CD8-positive, alpha-beta memory T cell (primary cell): ENCODE data around the gene CHST11. TPM values are rescaled to one million over a fixed set of nuclear protein-coding genes. Genes with fewer than 3 reads are reported as not detected.
"Not testable (repeated sequence)": the region's sequence is repeated elsewhere in the genome, so short reads cannot be mapped to it uniquely, and the experiment has no call there.

Source experiments
- CTCF ChIA-PET: fragments of 350-600 bp; sonication (Branson Sonifier 250); formaldehyde crosslinking; loops from one replicate; lab custom pipeline; 2021; ENCODE audit warnings: antibody characterized with exemption; lab: Charles Lee
- POLR2A ChIA-PET: fragments of 350-600 bp; sonication (Branson Sonifier 250); formaldehyde crosslinking; loops from one replicate; lab custom pipeline; 2021; ENCODE audit warnings: antibody characterized with exemption; lab: Charles Lee
- DNase-seq, 5 donors: peaks; one replicate each; pipeline versions ENCODE4 v3.0.0 to v3.0.0-alpha.2; 2020 to 2022; ENCODE audit warnings: mixed read lengths in 1 of 5
- H3K27ac ChIP-seq: one replicate; pipeline ENCODE4 v1.7.0; 2013; ENCODE audit warnings: low read depth, mild to moderate bottlenecking, low read length, moderate library complexity
- H3K27me3 ChIP-seq: 2 replicates; pipeline ENCODE4 v1.7.0; 2013; ENCODE audit warnings: low read length, mild to moderate bottlenecking; ENCODE audit not compliant: insufficient read depth, poor library complexity, severe bottlenecking
- H3K36me3 ChIP-seq: 2 replicates; pipeline ENCODE4 v1.7.0; 2013; ENCODE audit warnings: mild to moderate bottlenecking, low read length, moderate library complexity; ENCODE audit not compliant: insufficient read depth
- H3K4me1 ChIP-seq: 2 replicates; pipeline ENCODE4 v1.7.0; 2013; ENCODE audit warnings: mild to moderate bottlenecking, low read length, moderate library complexity; ENCODE audit not compliant: insufficient read depth
- H3K4me3 ChIP-seq: 2 replicates; pipeline ENCODE4 v1.7.0; 2013; ENCODE audit warnings: mild to moderate bottlenecking, low read length
- H3K9me3 ChIP-seq: 2 replicates; pipeline ENCODE4 v1.7.0; 2013; ENCODE audit warnings: mild to moderate bottlenecking, low read length
- H3K27ac Mint-ChIP-seq, 8 donors: one replicate each; pipeline ENCODE4 v1.8.0; 2020 to 2021; ENCODE audit warnings: mixed read lengths in 8 of 8, mild to moderate bottlenecking in 6 of 8, inconsistent platforms in 3 of 8, moderate library complexity in 3 of 8
- H3K27me3 Mint-ChIP-seq, 2 donors: one replicate each; pipeline ENCODE4 v1.8.0; 2020 to 2021; ENCODE audit warnings: mixed read lengths in 2 of 2, mild to moderate bottlenecking in 1 of 2, moderate library complexity in 1 of 2
- H3K36me3 Mint-ChIP-seq, 3 donors: one replicate each; pipeline ENCODE4 v1.8.0; 2020 to 2021; ENCODE audit warnings: mixed read lengths in 3 of 3, inconsistent platforms in 1 of 3, mild to moderate bottlenecking in 1 of 3
- H3K4me1 Mint-ChIP-seq, 3 donors: one replicate each; pipeline ENCODE4 v1.8.0; 2020 to 2021; ENCODE audit warnings: mixed read lengths in 3 of 3, inconsistent platforms in 1 of 3, mild to moderate bottlenecking in 1 of 3
- H3K4me3 Mint-ChIP-seq, 7 donors: one replicate each; pipeline ENCODE4 v1.8.0; 2020 to 2021; ENCODE audit warnings: mixed read lengths in 7 of 7, mild to moderate bottlenecking in 6 of 7, moderate library complexity in 4 of 7, inconsistent platforms in 2 of 7
- H3K9me3 Mint-ChIP-seq, 5 donors: one replicate each; pipeline ENCODE4 v1.8.0; 2020 to 2022; ENCODE audit warnings: mixed read lengths in 5 of 5, mild to moderate bottlenecking in 3 of 5, moderate library complexity in 2 of 5, inconsistent platforms in 1 of 5
- polyA plus RNA-seq: library from polyadenylated mRNA; unstranded; fragments of 300-500 nt; fragmentation: Illumina TruSeq; gene quantifications from one replicate; pipeline ENCODE4 v1.2.3, GENCODE V29; 2021
- total RNA-seq, 2 experiments: library from RNA; stranded (reverse); gene quantifications; one replicate each; pipeline ENCODE4 v1.2.3, GENCODE V29; 2021

Gene CHST11
- total and polyA plus RNA-seq, 3 experiments from 2014 or later = 47.8 to 76.8 (median 51.5) TPM

- H3K27ac ChIP-seq = no peak overlapping the region
- CTCF ChIA-PET = interaction anchor here (2.2 kb wide), 1 partner anchor 14 kb away, joined by 9 read pairs; no protein-coding TSS in a partner anchor
These were observed 348.4 kb downstream of the CHST11 start for GRCh38 chr12:104805186-104805585.

GRCh38 chr12:104806194-104806593 lies 349.4 kb downstream of the CHST11 start:
- H3K36me3 ChIP-seq, H3K9me3 ChIP-seq, H3K4me1 Mint-ChIP-seq, H3K36me3 Mint-ChIP-seq, H3K27me3 Mint-ChIP-seq, CTCF ChIA-PET, H3K27me3 ChIP-seq, H3K9me3 Mint-ChIP-seq, H3K27ac ChIP-seq, H3K4me3 Mint-ChIP-seq, H3K27ac Mint-ChIP-seq, H3K4me1 ChIP-seq, DNase-seq, H3K4me3 ChIP-seq, POLR2A ChIA-PET: not testable (repeated sequence)

More at GRCh38 chr12:104805186-104805585, 348.4 kb downstream of the CHST11 start:
- POLR2A ChIA-PET = no interaction called here
- no peaks in the 10 kb centered on the region for H3K36me3 ChIP-seq
- Mint-ChIP-seq H3K4me1 (no peaks in the 10 kb centered on the region), H3K36me3 (peaks cover 0 to 8% (median 0%) of the 10 kb centered on the region in 3 donors), H3K9me3 (peaks cover 0 to 1% (median 0%) of the 10 kb centered on the region in 5 donors), H3K27me3 (no peaks in the 10 kb centered on the region), H3K4me3 (no peak overlapping the region), H3K27ac (peak overlapping the region in 2 of 8 donors; percentile 3 to 64)
- no peaks in the 10 kb centered on the region for H3K27me3 ChIP-seq
- H3K4me3 ChIP-seq = no peak overlapping the region
- H3K4me1 ChIP-seq = no peaks in the 10 kb centered on the region
- DNase-seq = no peak
- H3K9me3 ChIP-seq = no peaks in the 10 kb centered on the region

DNA sequence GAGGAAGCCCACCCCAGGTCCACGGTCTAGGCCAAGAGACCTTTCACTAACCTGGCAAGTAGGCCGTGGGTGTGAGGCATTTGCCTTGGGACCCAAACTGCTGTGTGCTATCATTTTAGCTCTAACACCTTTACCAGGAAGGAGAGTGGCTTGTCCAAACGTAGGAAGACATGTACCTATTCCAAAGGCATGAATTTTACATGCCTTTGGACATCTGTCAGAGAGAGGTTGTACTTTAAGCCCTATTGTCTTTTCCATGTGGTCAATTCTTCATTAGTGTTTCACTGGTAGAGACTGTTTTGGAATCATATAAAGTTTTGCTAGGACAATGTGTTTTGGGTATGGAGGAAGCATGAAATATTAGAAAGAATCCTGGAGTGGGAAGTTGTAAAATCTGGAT lies 352.5 kb downstream of the CHST11 start:
- Histone ChIP-seq H3K27ac (no peak overlapping the region), H3K4me3 (no peak overlapping the region), H3K36me3 (no peaks in the 10 kb centered on the region), H3K9me3 (no peaks in the 10 kb centered on the region), H3K4me1 (no peaks in the 10 kb centered on the region), H3K27me3 (no peaks in the 10 kb centered on the region)
- CTCF ChIA-PET = no interaction called here
- Mint-ChIP-seq H3K4me1 (no peaks in the 10 kb centered on the region), H3K27me3 (no peaks in the 10 kb centered on the region), H3K36me3 (peaks cover 0 to 14% (median 0%) of the 10 kb centered on the region in 3 donors), H3K27ac (no peak overlapping the region), H3K4me3 (no peak overlapping the region), H3K9me3 (peaks cover 0 to 1% (median 0%) of the 10 kb centered on the region in 5 donors)
- POLR2A ChIA-PET = no interaction called here
- no peak for DNase-seq

DNA sequence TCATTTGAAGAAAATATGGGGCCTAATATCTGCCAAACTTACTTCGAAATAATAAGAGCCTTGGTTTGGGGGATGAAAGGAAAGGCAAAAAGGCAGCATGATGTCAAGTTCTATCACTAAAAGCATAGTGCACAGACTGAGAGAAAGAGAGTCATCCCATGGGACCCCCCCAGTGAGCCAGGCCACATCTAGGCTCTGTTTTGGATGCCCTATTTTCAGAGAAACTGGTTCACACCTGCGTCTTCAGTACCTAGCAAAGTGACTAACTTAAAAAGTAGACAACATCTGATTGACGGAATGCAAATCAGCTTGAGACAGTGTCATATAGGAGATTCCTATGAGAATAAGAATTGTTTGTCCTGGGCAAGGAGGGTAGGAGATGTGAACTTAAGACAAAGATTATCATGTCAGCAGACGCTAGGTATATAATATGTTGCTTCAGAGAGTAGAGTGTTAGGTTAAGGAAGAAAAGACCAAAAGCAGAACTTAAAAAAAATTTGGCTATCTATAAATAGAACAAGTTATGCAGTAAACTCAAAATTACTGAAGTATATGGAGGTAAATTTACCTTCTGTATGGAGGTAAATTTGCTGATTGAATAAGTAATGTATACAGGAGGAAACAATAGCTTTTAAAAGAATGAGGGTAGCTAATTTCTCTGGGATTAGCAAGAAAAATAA lies 353.1 kb downstream of the CHST11 start:
- Histone ChIP-seq H3K4me3 (no peak overlapping the region), H3K4me1 (no peaks in the 10 kb centered on the region), H3K36me3 (no peaks in the 10 kb centered on the region), H3K27ac (no peak overlapping the region), H3K27me3 (no peaks in the 10 kb centered on the region), H3K9me3 (no peaks in the 10 kb centered on the region)
- H3K27ac Mint-ChIP-seq = no peak overlapping the region
- H3K4me1 Mint-ChIP-seq = no peaks in the 10 kb centered on the region
- H3K4me3 Mint-ChIP-seq = no peak overlapping the region
- ChIA-PET CTCF (no interaction called here), POLR2A (no interaction called here)
- H3K9me3 Mint-ChIP-seq = peaks cover 0 to 1% (median 0%) of the 10 kb centered on the region in 5 donors
- H3K36me3 Mint-ChIP-seq = peaks cover 0 to 14% (median 0%) of the 10 kb centered on the region in 3 donors
- DNase-seq = no peak
- H3K27me3 Mint-ChIP-seq = no peaks in the 10 kb centered on the region

Other genes with a start within 250 kb of the CHST11 start
- gene TXNRD1, start 241.2 kb upstream of the CHST11 start, total RNA-seq = 100 to 1,000 TPM; 103 to 107 TPM
- 30.6 TPM for gene TXNRD1, start 241.2 kb upstream of the CHST11 start, polyA plus RNA-seq
- 1 to 10 TPM; 7.7 to 8.3 TPM for gene EID3, start 153.2 kb upstream of the CHST11 start, total RNA-seq
- gene EID3, start 153.2 kb upstream of the CHST11 start, polyA plus RNA-seq = 13.5 TPM